ENCODE data around the gene FSD1.

FSD1 gene

DNA sequence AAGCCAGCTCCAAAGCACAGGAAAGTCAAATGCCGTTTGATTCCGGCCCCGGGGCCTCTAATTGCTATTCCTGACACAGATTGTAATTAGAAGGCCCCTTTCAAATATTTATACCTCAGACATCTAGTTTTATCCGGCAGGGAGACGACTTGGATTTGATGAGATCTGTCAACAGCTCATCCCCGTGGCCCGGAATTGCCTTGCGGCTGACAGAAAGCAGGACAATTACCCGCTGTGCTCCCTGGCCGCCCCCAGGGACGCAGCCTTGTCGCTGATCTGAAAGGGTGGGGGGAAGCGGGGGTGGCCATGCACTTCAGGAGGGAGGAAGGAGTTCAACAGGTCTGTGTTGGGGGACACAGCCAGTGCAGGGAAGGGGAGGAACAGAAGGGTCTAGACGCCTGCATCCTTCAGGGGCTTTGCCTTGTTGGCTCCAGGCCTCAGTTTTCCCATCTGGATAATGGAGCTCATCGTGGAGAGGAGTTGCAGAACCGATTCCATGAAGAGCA, 27.2 kb upstream of the FSD1 start:
- TF ChIP-seq ZBTB7A (IDR thresholded peaks at IDR 0.05; ENCODE audit: low read depth) (no peak), TEAD4 (IDR thresholded peaks at IDR 0.05) (no peak), FOXM1 (IDR thresholded peaks at IDR 0.05; ENCODE audit: borderline replicate concordance, low read depth) (no peak), TCF12 (IDR thresholded peaks at IDR 0.05; ENCODE audit: low read depth) (no peak), TAF1 (IDR thresholded peaks at IDR 0.05; ENCODE audit: low read depth) (no peak), CREB1 (IDR thresholded peaks at IDR 0.05; ENCODE audit: low read depth) (no peak), NFIC (IDR thresholded peaks at IDR 0.05) (no peak), REST (IDR thresholded peaks at IDR 0.05; ENCODE audit: low read depth) (no peak), CEBPB (IDR thresholded peaks at IDR 0.05) (no peak), EGR1 (IDR thresholded peaks at IDR 0.05) (no peak), YY1 (IDR thresholded peaks at IDR 0.05; ENCODE audit: low read depth) (no peak), RAD21 (IDR thresholded peaks at IDR 0.05; ENCODE audit: low read depth) (no peak), EP300 (IDR thresholded peaks at IDR 0.05; ENCODE audit: borderline replicate concordance) (no peak)
- TF ChIP-seq, protein P1, sequence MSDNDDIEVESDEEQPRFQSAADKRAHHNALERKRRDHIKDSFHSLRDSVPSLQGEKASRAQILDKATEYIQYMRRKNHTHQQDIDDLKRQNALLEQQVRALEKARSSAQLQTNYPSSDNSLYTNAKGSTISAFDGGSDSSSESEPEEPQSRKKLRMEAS (IDR thresholded peaks at IDR 0.05): no peak
- TF ChIP-seq, protein P2, sequence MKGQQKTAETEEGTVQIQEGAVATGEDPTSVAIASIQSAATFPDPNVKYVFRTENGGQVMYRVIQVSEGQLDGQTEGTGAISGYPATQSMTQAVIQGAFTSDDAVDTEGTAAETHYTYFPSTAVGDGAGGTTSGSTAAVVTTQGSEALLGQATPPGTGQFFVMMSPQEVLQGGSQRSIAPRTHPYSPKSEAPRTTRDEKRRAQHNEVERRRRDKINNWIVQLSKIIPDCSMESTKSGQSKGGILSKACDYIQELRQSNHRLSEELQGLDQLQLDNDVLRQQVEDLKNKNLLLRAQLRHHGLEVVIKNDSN (IDR thresholded peaks at IDR 0.05): no peak

GRCh38 chr19:4278010-4278409, 26.4 kb upstream of the FSD1 start:
- TF ChIP-seq CEBPB (IDR thresholded peaks at IDR 0.05) (no peak), NFIC (IDR thresholded peaks at IDR 0.05) (no peak), FOXM1 (IDR thresholded peaks at IDR 0.05; ENCODE audit: borderline replicate concordance, low read depth) (no peak), EGR1 (IDR thresholded peaks at IDR 0.05) (no peak), TEAD4 (IDR thresholded peaks at IDR 0.05) (no peak), CREB1 (IDR thresholded peaks at IDR 0.05; ENCODE audit: low read depth) (no peak), RAD21 (IDR thresholded peaks at IDR 0.05; ENCODE audit: low read depth) (no peak), TCF12 (IDR thresholded peaks at IDR 0.05; ENCODE audit: low read depth) (no peak), YY1 (IDR thresholded peaks at IDR 0.05; ENCODE audit: low read depth) (no peak), TAF1 (IDR thresholded peaks at IDR 0.05; ENCODE audit: low read depth) (no peak), REST (IDR thresholded peaks at IDR 0.05; ENCODE audit: low read depth) (no peak), EP300 (IDR thresholded peaks at IDR 0.05; ENCODE audit: borderline replicate concordance) (no peak), ZBTB7A (IDR thresholded peaks at IDR 0.05; ENCODE audit: low read depth) (no peak)
- TF ChIP-seq, protein P1 (IDR thresholded peaks at IDR 0.05): no peak
- TF ChIP-seq, protein P2 (IDR thresholded peaks at IDR 0.05): no peak

DNA sequence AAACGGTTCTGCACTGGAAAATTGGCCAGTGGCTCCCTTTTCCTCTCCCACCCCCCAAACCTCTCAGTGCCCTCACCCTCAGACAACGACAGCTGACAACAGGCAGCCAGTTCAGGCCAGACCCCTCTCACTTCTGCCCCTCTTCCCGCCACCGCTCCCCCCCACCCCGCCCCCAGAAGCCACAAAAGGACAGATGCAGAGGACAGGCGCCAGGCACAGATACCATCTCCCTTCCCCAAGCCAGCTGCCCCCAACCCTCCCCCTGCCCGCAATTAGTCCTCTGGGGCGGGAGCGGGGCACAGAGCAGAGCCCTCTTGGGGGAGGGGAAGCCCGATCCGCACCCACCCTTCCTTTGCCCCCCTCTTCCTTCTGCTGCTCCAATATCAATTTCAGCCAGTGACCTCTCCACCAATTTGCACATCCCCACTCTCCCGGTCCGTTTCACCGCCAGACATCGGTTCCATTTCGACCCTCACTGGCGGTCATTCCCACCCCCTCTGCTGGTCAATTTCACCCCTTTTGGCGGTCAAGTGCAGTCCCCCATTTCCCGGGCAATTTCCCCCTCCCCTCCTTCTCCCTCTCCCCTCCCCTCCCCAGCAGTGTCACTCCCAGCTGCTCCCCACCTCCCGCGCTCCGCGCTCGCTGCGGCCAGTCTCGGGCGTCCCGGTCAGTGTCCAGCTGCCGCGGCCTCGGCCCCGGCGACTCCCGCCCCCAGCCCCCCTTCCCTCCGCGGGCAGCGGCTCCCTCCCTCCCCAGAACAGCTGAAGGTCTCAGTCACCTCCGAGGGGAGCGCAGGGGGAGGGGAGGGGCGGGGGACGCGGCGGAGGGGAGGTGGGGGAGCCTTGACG, 25.8 kb upstream of the FSD1 start, which contains the start of gene SHD:
TSS of gene SHD (plus strand) at position 848 of the 848 bp plus-strand sequence. CDS start 798 bp downstream, outside the sequence.
- no peak for TF ChIP-seq CREB1 (IDR thresholded peaks at IDR 0.05; ENCODE audit: low read depth)
- TF ChIP-seq REST (IDR thresholded peaks at IDR 0.05; ENCODE audit: low read depth): no peak
- no peak for TF ChIP-seq ZBTB7A (IDR thresholded peaks at IDR 0.05; ENCODE audit: low read depth)
- TF ChIP-seq CEBPB (IDR thresholded peaks at IDR 0.05): no peak
- TF ChIP-seq, protein P1 (IDR thresholded peaks at IDR 0.05): no peak
- no peak for TF ChIP-seq FOXM1 (IDR thresholded peaks at IDR 0.05; ENCODE audit: borderline replicate concordance, low read depth)
- no peak for TF ChIP-seq EP300 (IDR thresholded peaks at IDR 0.05; ENCODE audit: borderline replicate concordance)

- TF ChIP-seq TAF1 (IDR thresholded peaks at IDR 0.05; ENCODE audit: low read depth) (no peak), CREB1 (IDR thresholded peaks at IDR 0.05; ENCODE audit: low read depth) (no peak), RAD21 (IDR thresholded peaks at IDR 0.05; ENCODE audit: low read depth) (no peak), NFIC (IDR thresholded peaks at IDR 0.05) (no peak)
- TF ChIP-seq, protein P2 (IDR thresholded peaks at IDR 0.05): no peak
These were observed 25.2 kb upstream of the FSD1 start for GRCh38 chr19:4279267-4279529.

Measured in Ishikawa (cell line).